H9 (cell line): Measurements from ENCODE around the gene NXN. TPM values are rescaled to one million over a fixed set of nuclear protein-coding genes. Genes with fewer than 3 reads are reported as not detected.

Experiments used
- DNase-seq: peaks from one replicate; pipeline ENCODE4 v3.0.0-alpha.2; 2017
- H2AFZ ChIP-seq: one replicate; pipeline ENCODE4 v1.6.1; 2013; ENCODE audit warnings: mild to moderate bottlenecking, low read length, control low read depth, moderate library complexity
- H2AK5ac ChIP-seq: 2 replicates; pipeline ENCODE4 v1.6.1; 2013; ENCODE audit warnings: low read length, control low read depth, mixed read lengths; ENCODE audit not compliant: insufficient read length
- H2BK120ac ChIP-seq: one replicate; pipeline ENCODE4 v1.6.1; 2013; ENCODE audit warnings: low read depth, mild to moderate bottlenecking, low read length, control low read depth, inconsistent platforms; ENCODE audit not compliant: poor library complexity, severe bottlenecking
- H2BK12ac ChIP-seq: 2 replicates; pipeline ENCODE4 v1.6.1; 2013; ENCODE audit warnings: low read length, control low read depth, mixed read lengths, low read depth; ENCODE audit not compliant: insufficient read length
- H2BK15ac ChIP-seq: 2 replicates; pipeline ENCODE4 v1.6.1; 2013; ENCODE audit warnings: low read depth, low read length, control low read depth
- H2BK20ac ChIP-seq: one replicate; pipeline ENCODE4 v1.6.1; 2013; ENCODE audit warnings: low read depth, mild to moderate bottlenecking, low read length, control low read depth, inconsistent platforms; ENCODE audit not compliant: poor library complexity, severe bottlenecking
- H2BK5ac ChIP-seq: 2 replicates; pipeline ENCODE4 v1.6.1; 2013; ENCODE audit warnings: low read length, control low read depth, mixed read lengths; ENCODE audit not compliant: insufficient read length
- H3K14ac ChIP-seq: 2 replicates; pipeline ENCODE4 v1.6.1; 2013; ENCODE audit warnings: low read length, control low read depth; ENCODE audit not compliant: insufficient read depth
- H3K18ac ChIP-seq: 2 replicates; pipeline ENCODE4 v1.6.1; 2013; ENCODE audit warnings: low read depth, mild to moderate bottlenecking, mixed read lengths, low read length, control low read depth; ENCODE audit not compliant: insufficient read length
- H3K23ac ChIP-seq: 2 replicates; pipeline ENCODE4 v1.6.1; 2013; ENCODE audit warnings: low read length, control low read depth, mixed read lengths, low read depth; ENCODE audit not compliant: insufficient read length
- H3K23me2 ChIP-seq: 2 replicates; pipeline ENCODE4 v1.6.1; 2013; ENCODE audit warnings: low read depth, mild to moderate bottlenecking, mixed read lengths, low read length, control low read depth; ENCODE audit not compliant: insufficient read length, poor library complexity, severe bottlenecking
- H3K27ac ChIP-seq: 2 replicates; pipeline ENCODE4 v1.5.1; 2013; ENCODE audit warnings: low read length, control low read depth, mixed read lengths, low read depth; ENCODE audit not compliant: insufficient read length
- H3K27me3 ChIP-seq: 2 replicates; pipeline ENCODE4 v1.6.1; 2013; ENCODE audit warnings: low read length, control low read depth, inconsistent platforms; ENCODE audit not compliant: insufficient read depth
- H3K4ac ChIP-seq: 2 replicates; pipeline ENCODE4 v1.6.1; 2013; ENCODE audit warnings: low read depth, mild to moderate bottlenecking, control low read depth, inconsistent platforms, low read length, moderate library complexity
- H3K4me1 ChIP-seq: 2 replicates; pipeline ENCODE4 v1.6.1; 2013; ENCODE audit warnings: low read length, control low read depth, inconsistent platforms; ENCODE audit not compliant: insufficient read depth
- H3K4me2 ChIP-seq: 2 replicates; pipeline ENCODE4 v1.6.1; 2013; ENCODE audit warnings: low read length, control low read depth, mixed read lengths; ENCODE audit not compliant: insufficient read length, insufficient read depth
- H3K56ac ChIP-seq: 2 replicates; pipeline ENCODE4 v1.6.1; 2013; ENCODE audit warnings: low read depth, mild to moderate bottlenecking, mixed read lengths, low read length, control low read depth; ENCODE audit not compliant: insufficient read length
- H3K79me1 ChIP-seq: 2 replicates; pipeline ENCODE4 v1.6.1; 2013; ENCODE audit warnings: low read depth, mild to moderate bottlenecking, moderate library complexity, low read length, control low read depth, inconsistent platforms; ENCODE audit not compliant: insufficient read depth, poor library complexity, severe bottlenecking
- H3K79me2 ChIP-seq: 2 replicates; pipeline ENCODE4 v1.6.1; 2013; ENCODE audit warnings: low read length, control low read depth, inconsistent platforms; ENCODE audit not compliant: insufficient read depth
- H3K9ac ChIP-seq: 2 replicates; pipeline ENCODE4 v1.6.1; 2013; ENCODE audit warnings: low read length, control low read depth, mixed read lengths; ENCODE audit not compliant: insufficient read length; ENCODE audit errors: extremely low read depth
- H3K9me3 ChIP-seq: one replicate; pipeline ENCODE4 v1.6.1; 2013; ENCODE audit warnings: low read depth, low read length, inconsistent platforms; ENCODE audit not compliant: control insufficient read depth
- H3T11ph ChIP-seq: one replicate; pipeline ENCODE4 v1.6.1; 2013; ENCODE audit warnings: mild to moderate bottlenecking, low read length, control low read depth, inconsistent platforms
- H4K20me1 ChIP-seq: one replicate; pipeline ENCODE4 v1.6.1; 2013; ENCODE audit not compliant: control insufficient read depth, insufficient read length, insufficient read depth
- H4K5ac ChIP-seq: 2 replicates; pipeline ENCODE4 v1.6.1; 2013; ENCODE audit warnings: low read depth, mild to moderate bottlenecking, mixed read lengths, low read length, control low read depth; ENCODE audit not compliant: insufficient read length
- H4K8ac ChIP-seq: replicated peaks from 2 replicates; pipeline ENCODE4 v1.6.1; 2013; ENCODE audit warnings: low read length, control low read depth, mixed read lengths, low read depth; ENCODE audit not compliant: insufficient read length
- H4K91ac ChIP-seq: 2 replicates; pipeline ENCODE4 v1.6.1; 2013; ENCODE audit warnings: low read depth, mild to moderate bottlenecking, moderate library complexity, mixed read lengths, low read length, control low read depth; ENCODE audit not compliant: insufficient read length
- H3K27ac Mint-ChIP-seq, 3 experiments: 2 replicates in 2 of 3; 3 replicates in 1 of 3; pipeline ENCODE4 v1.8.0; 2020 to 2021; ENCODE audit warnings: mixed read lengths in 3 of 3, mild to moderate bottlenecking in 1 of 3, moderate library complexity in 1 of 3
- H3K27me3 Mint-ChIP-seq: 2 replicates; pipeline ENCODE4 v1.8.0; 2021; ENCODE audit warnings: low read depth, mild to moderate bottlenecking, moderate library complexity, mixed read lengths
- H3K36me3 Mint-ChIP-seq, 3 experiments: 2 replicates in 2 of 3; 3 replicates in 1 of 3; pipeline ENCODE4 v1.8.0; 2020 to 2021; ENCODE audit warnings: low read depth in 3 of 3, mixed read lengths in 3 of 3; ENCODE audit not compliant: insufficient read depth in 1 of 3
- H3K4me1 Mint-ChIP-seq, 2 experiments: 2 replicates each; pipeline ENCODE4 v1.8.0; 2020; ENCODE audit warnings: mixed read lengths in 2 of 2
- H3K4me3 Mint-ChIP-seq, 2 experiments: 2 replicates in 1 of 2; 3 replicates in 1 of 2; pipeline ENCODE4 v1.8.0; 2020 to 2021; ENCODE audit warnings: mild to moderate bottlenecking in 2 of 2, mixed read lengths in 2 of 2, moderate library complexity in 1 of 2
- H3K9me3 Mint-ChIP-seq, 2 experiments: 2 replicates in 1 of 2; 3 replicates in 1 of 2; pipeline ENCODE4 v1.8.0; 2020; ENCODE audit warnings: mild to moderate bottlenecking in 2 of 2, mixed read lengths in 2 of 2, moderate library complexity in 1 of 2
- CTCF ChIP-seq: fragments of 200-600 bp; sonication (generic); conservative IDR thresholded peaks from 3 replicates; pipeline ENCODE4 v1.8.0; 2021; ENCODE audit warnings: antibody characterized with exemption, mild to moderate bottlenecking
- WGBS: extraction: QIAGEN DNeasy Blood & Tissue Kit; methylation state at CpG from one replicate; pipeline ENCODE4 v1.1.7; 2013; ENCODE audit warnings: missing lambda C conversion rate, low lambda C conversion rate, mixed read lengths; ENCODE audit not compliant: insufficient read length; ENCODE audit errors: extremely low coverage; 5-methylcytosine and 5-hydroxymethylcytosine counted together
- total RNA-seq: library from RNA; stranded (reverse); gene quantifications from 2 replicates; pipeline ENCODE4 v1.2.1, GENCODE V29; 2021

Gene NXN
- total RNA-seq, 1 experiment from 2014 or later, result 93.6 TPM

- no peak overlapping the region for H3K27ac ChIP-seq
These were observed 190.3 kb downstream of the NXN start for GRCh38 chr17:789160-789840.

More at GRCh38 chr17:789160-789840, 190.3 kb downstream of the NXN start:
- Histone ChIP-seq H3K9ac (no peak overlapping the region), H2BK15ac (no peak overlapping the region), H3K23ac (no peak overlapping the region), H3K79me2 (peaks cover 3% of the 10 kb centered on the region; the same call in 1 of the 2 replicates), H3K14ac (no peak overlapping the region), H4K8ac (no peak overlapping the region), H2BK120ac (no peak overlapping the region), H4K5ac (no peak overlapping the region), H2BK5ac (no peak overlapping the region), H3K23me2 (no peaks in the 10 kb centered on the region), H3K18ac (no peak overlapping the region), H4K91ac (no peak overlapping the region), H3T11ph (no peak overlapping the region), H2AK5ac (no peak overlapping the region), H3K4ac (no peak overlapping the region), H2BK12ac (no peak overlapping the region), H4K20me1 (no peaks in the 10 kb centered on the region), H3K9me3 (no peaks in the 10 kb centered on the region), H3K27me3 (no peaks in the 10 kb centered on the region), H3K4me1 (no peaks in the 10 kb centered on the region), H3K56ac (no peak overlapping the region), H2BK20ac (no peak overlapping the region), H3K79me1 (no peaks in the 10 kb centered on the region), H3K4me2 (no peak overlapping the region), H2AFZ (no peak overlapping the region)
- H3K27ac Mint-ChIP-seq, result peak overlapping the region in 2 of 3 experiments; percentile 64 to 96; a peak in 2 of 7 replicates
- peaks cover 22 to 59% (median 56%) of the 10 kb centered on the region in 3 experiments; a peak in 6 of 7 replicates for H3K36me3 Mint-ChIP-seq
- H3K9me3 Mint-ChIP-seq, result no peaks in the 10 kb centered on the region
- no peak for DNase-seq
- H3K4me3 Mint-ChIP-seq, result no peak overlapping the region
- no peak for TF ChIP-seq CTCF
- no CpG with 5 or more reads among the region's 14 CpGs for WGBS
- H3K4me1 Mint-ChIP-seq, result peaks cover 0 to 12% of the 10 kb centered on the region in 2 experiments; a peak in 2 of 4 replicates
- no peaks in the 10 kb centered on the region; the same call in 1 of the 2 replicates for H3K27me3 Mint-ChIP-seq
